Measurements from ENCODE around the gene BIRC7. TPM values are rescaled to one million over a fixed set of nuclear protein-coding genes. Genes with fewer than 3 reads are reported as not detected.
A peak's percentile ranks its signal among the peaks of the same experiment; 100 is the strongest.

BIRC7 gene
- total RNA-seq, 1 donor from 2014 or later, result not detected

- H3K36me3 Mint-ChIP-seq (ENCODE audit: unreplicated experiment), result no peaks in the 10 kb centered on the region
- no peak for TF ChIP-seq CTCF (IDR thresholded peaks at IDR 0.05; ENCODE audit: partially characterized antibody, unreplicated experiment)
- peaks cover 9% of the 10 kb centered on the region for H3K9me3 Mint-ChIP-seq (ENCODE audit: unreplicated experiment)
- H3K4me1 Mint-ChIP-seq (ENCODE audit: low read depth, unreplicated experiment), result peaks cover 22% of the 10 kb centered on the region
- peaks cover 4% of the 10 kb centered on the region for H3K27me3 Mint-ChIP-seq (ENCODE audit: unreplicated experiment)
- no peak for DNase-seq
- peak overlapping the region; percentile 97 for H3K4me3 Mint-ChIP-seq (ENCODE audit: unreplicated experiment)
- H3K27ac Mint-ChIP-seq (ENCODE audit: unreplicated experiment), result peak overlapping the region; percentile 34
Observed at GRCh38 chr20:63214514-63214913, 21.2 kb upstream of the BIRC7 start.

- TF ChIP-seq CTCF (IDR thresholded peaks at IDR 0.05; ENCODE audit: partially characterized antibody, unreplicated experiment), result peak; percentile 30
- Mint-ChIP-seq H3K9me3 (ENCODE audit: unreplicated experiment) (peaks cover 10% of the 10 kb centered on the region), H3K27ac (ENCODE audit: unreplicated experiment) (peak overlapping the region; percentile 93), H3K4me3 (ENCODE audit: unreplicated experiment) (peak overlapping the region; percentile 97), H3K36me3 (ENCODE audit: unreplicated experiment) (no peaks in the 10 kb centered on the region), H3K4me1 (ENCODE audit: low read depth, unreplicated experiment) (peaks cover 29% of the 10 kb centered on the region), H3K27me3 (ENCODE audit: unreplicated experiment) (peaks cover 7% of the 10 kb centered on the region)
- peak; percentile 75 for DNase-seq
Observed at GRCh38 chr20:63215101-63216040, 20.3 kb upstream of the BIRC7 start.

- Mint-ChIP-seq H3K4me1 (ENCODE audit: low read depth, unreplicated experiment) (peaks cover 29% of the 10 kb centered on the region), H3K4me3 (ENCODE audit: unreplicated experiment) (peak within 1 kb of the TSS; percentile 97), H3K9me3 (ENCODE audit: unreplicated experiment) (peaks cover 8% of the 10 kb centered on the region), H3K36me3 (ENCODE audit: unreplicated experiment) (no peaks in the 10 kb centered on the region), H3K27me3 (ENCODE audit: unreplicated experiment) (peaks cover 12% of the 10 kb centered on the region), H3K27ac (ENCODE audit: unreplicated experiment) (peak within 1 kb of the TSS; percentile 93)
- no peak for TF ChIP-seq CTCF (IDR thresholded peaks at IDR 0.05; ENCODE audit: partially characterized antibody, unreplicated experiment)
- DNase-seq, result peak; percentile 98
Observed at GRCh38 chr20:63216041-63216848, 19.5 kb upstream of the BIRC7 start, which contains the start of gene YTHDF1. TSS of gene YTHDF1 (minus strand) at chr20:63216131. CDS start at chr20:63215892, 239 bp downstream.

- H3K4me1 Mint-ChIP-seq (ENCODE audit: low read depth, unreplicated experiment), result peaks cover 27% of the 10 kb centered on the region
- peaks cover 12% of the 10 kb centered on the region for H3K27me3 Mint-ChIP-seq (ENCODE audit: unreplicated experiment)
- H3K27ac Mint-ChIP-seq (ENCODE audit: unreplicated experiment), result peak overlapping the region; percentile 90
- peak; percentile 43 for DNase-seq
- no peaks in the 10 kb centered on the region for H3K36me3 Mint-ChIP-seq (ENCODE audit: unreplicated experiment)
- peak overlapping the region; percentile 88 for H3K4me3 Mint-ChIP-seq (ENCODE audit: unreplicated experiment)
- TF ChIP-seq CTCF (IDR thresholded peaks at IDR 0.05; ENCODE audit: partially characterized antibody, unreplicated experiment), result no peak
- H3K9me3 Mint-ChIP-seq (ENCODE audit: unreplicated experiment), result peaks cover 6% of the 10 kb centered on the region
Observed at GRCh38 chr20:63216849-63217471, 18.7 kb upstream of the BIRC7 start.

All from glutamatergic neuron (in vitro differentiated cells).